HG02610 (cell line): ENCODE results near the gene E2F7.
"Not testable (repeated sequence)": the region's sequence is repeated elsewhere in the genome, so short reads cannot be mapped to it uniquely, and the experiment has no call there.

Experiments used
- ATAC-seq: cut with Tn5 transposase; IDR thresholded peaks from one replicate; pipeline ENCODE4 v1.9.1; 2021; ENCODE audit warnings: mild to moderate bottlenecking, moderate library complexity; ENCODE audit not compliant: unreplicated experiment

Gene E2F7

GRCh38 chr12:77065361-77066204, at the start of gene E2F7:
E2F7 (minus strand) TSS chr12:77065569; CDS start chr12:77064635, 934 bp downstream.
- ATAC-seq: peak; percentile 74

- no peak for ATAC-seq
These were observed 48.6 kb upstream of the E2F7 start for GRCh38 chr12:77113971-77114370.

- ATAC-seq: no peak
These were observed 43.3 kb upstream of the E2F7 start for GRCh38 chr12:77108707-77109106.

- no peak for ATAC-seq
These were observed 41.8 kb upstream of the E2F7 start for GRCh38 chr12:77107121-77107520.

GRCh38 chr12:77104792-77105191, 39.4 kb upstream of the E2F7 start:
- ATAC-seq: no peak

GRCh38 chr12:77104286-77104685, 38.9 kb upstream of the E2F7 start:
- ATAC-seq: no peak

GRCh38 chr12:77102691-77103090, 37.3 kb upstream of the E2F7 start:
- no peak for ATAC-seq

- ATAC-seq: no peak
These were observed 36.8 kb upstream of the E2F7 start for GRCh38 chr12:77102123-77102522.

GRCh38 chr12:77099799-77100198, 34.4 kb upstream of the E2F7 start:
- no peak for ATAC-seq

- no peak for ATAC-seq
These were observed 32.5 kb upstream of the E2F7 start for GRCh38 chr12:77097846-77098245.

- ATAC-seq: not testable (repeated sequence)
These were observed 26.9 kb upstream of the E2F7 start for GRCh38 chr12:77092227-77092626.

- ATAC-seq: no peak
These were observed 24.4 kb upstream of the E2F7 start for GRCh38 chr12:77089686-77090220.

GRCh38 chr12:77087427-77087826, 22.1 kb upstream of the E2F7 start:
- no peak for ATAC-seq

- ATAC-seq: no peak
These were observed 16.7 kb upstream of the E2F7 start for GRCh38 chr12:77082021-77082420.

GRCh38 chr12:77079631-77080030, 14.3 kb upstream of the E2F7 start:
- no peak for ATAC-seq

- no peak for ATAC-seq
These were observed 12.9 kb upstream of the E2F7 start for GRCh38 chr12:77078231-77078630.

- ATAC-seq: no peak
These were observed 11.5 kb upstream of the E2F7 start for GRCh38 chr12:77076886-77077285.

GRCh38 chr12:77073894-77074293, 8.5 kb upstream of the E2F7 start:
- ATAC-seq: not testable (repeated sequence)

GRCh38 chr12:77072833-77073495, 7.6 kb upstream of the E2F7 start:
- peak; percentile 27 for ATAC-seq

- ATAC-seq: no peak
These were observed 5.6 kb upstream of the E2F7 start for GRCh38 chr12:77070800-77071449.

GRCh38 chr12:77070382-77070781, 5.0 kb upstream of the E2F7 start:
- ATAC-seq: peak; percentile 47
